Measurements from ENCODE around the gene CLMP. TPM values are rescaled to one million over a fixed set of nuclear protein-coding genes. Genes with fewer than 3 reads are reported as not detected.

Gene CLMP
- total and polyA plus RNA-seq, 2 donors (not counting 3 experiments of a cell fraction or from before 2014, with no cell fraction given): 0.03 to 0.18 TPM

DNA sequence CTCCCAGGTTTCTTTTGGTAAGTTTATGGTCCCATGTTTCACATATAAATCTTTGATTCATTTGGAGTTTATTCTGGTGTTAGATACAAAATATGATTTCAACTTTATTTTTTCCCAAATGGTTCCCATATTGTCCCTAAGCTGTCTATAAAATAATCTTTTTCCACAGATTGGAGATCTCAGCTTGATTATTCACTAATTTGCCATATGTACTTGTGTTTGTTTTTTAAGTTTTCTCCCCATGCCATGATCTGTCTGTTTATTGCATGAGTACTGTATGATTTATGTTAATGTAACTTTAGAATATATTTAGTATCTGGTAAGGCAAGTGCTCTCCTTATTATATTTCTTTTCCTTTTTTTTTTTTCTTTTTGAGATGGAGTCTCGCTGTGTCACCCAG, 19.9 kb upstream of the CLMP start:
- Histone ChIP-seq H3K4me2 (ENCODE audit: insufficient read depth, low read length) (no peak overlapping the region), H3K9me1 (replicated peaks; ENCODE audit: control insufficient read depth, extremely low read depth, insufficient read depth, low read length) (no peaks in the 10 kb centered on the region), H3K9me3 (replicated peaks; ENCODE audit: control insufficient read depth, insufficient read depth, low read length) (no peaks in the 10 kb centered on the region), H3K36me3 (ENCODE audit: control insufficient read depth in 2 of 2, extremely low read depth in 1 of 2, insufficient read depth in 2 of 2, low read length in 2 of 2) (no peaks in the 10 kb centered on the region), H4K20me1 (replicated peaks; ENCODE audit: control insufficient read depth, extremely low read depth, insufficient read depth, low read length) (no peaks in the 10 kb centered on the region), H3K27me3 (ENCODE audit: control insufficient read depth in 2 of 2, insufficient read depth in 2 of 2, low read length in 2 of 2) (no peaks in the 10 kb centered on the region), H3K27ac (ENCODE audit: insufficient read depth, low read depth, low read length) (no peak overlapping the region), H3K9ac (replicated peaks; ENCODE audit: extremely low read depth, insufficient read depth, low read length) (no peak overlapping the region), H3K4me3 (replicated peaks in 1 of 3; ENCODE audit: insufficient read depth in 1 of 3, low read depth in 1 of 3, low read length in 3 of 3) (no peak overlapping the region), H3K79me2 (ENCODE audit: control insufficient read depth, insufficient read depth, low read length) (no peaks in the 10 kb centered on the region), H2AFZ (ENCODE audit: low read depth, low read length) (no peak overlapping the region), H3K4me1 (ENCODE audit: control insufficient read depth, extremely low read depth, insufficient read depth, low read length) (peaks cover 14% of the 10 kb centered on the region)
- dilution Hi-C loops (cut with MboI; ENCODE audit: extremely low pct_ligation_motif_present, low sequenced_read_pairs) (no loop called here), intact Hi-C loops (cut with micrococcal nuclease) (no loop called here)
- no TSS peak for BruUV-seq (replicated peaks)
- POLR2A ChIA-PET: no interaction called here
- no peak for FAIRE-seq
- TF ChIP-seq FOS (IDR thresholded peaks at IDR 0.05; ENCODE audit: borderline replicate concordance, insufficient read depth, low read length): no peak
- no peak for TF ChIP-seq POLR2AphosphoS5 (IDR thresholded peaks at IDR 0.05; ENCODE audit: insufficient read depth, low read depth, low read length)
- TF ChIP-seq POLR2A (IDR thresholded peaks at IDR 0.05; ENCODE audit: low read depth, low read length): no peak
- TF ChIP-seq CTCF (IDR thresholded peaks at IDR 0.05; ENCODE audit: extremely low read depth in 1 of 2, insufficient read depth in 1 of 2, low read depth in 1 of 2, low read length in 2 of 2): no peak
- TF ChIP-seq MYC (IDR thresholded peaks at IDR 0.05; ENCODE audit: low read depth, low read length): no peak
- no peak for TF ChIP-seq GATA2 (IDR thresholded peaks at IDR 0.05; ENCODE audit: insufficient read depth, insufficient read length, low read depth, low read length)
- TF ChIP-seq MAX (IDR thresholded peaks at IDR 0.05; ENCODE audit: insufficient read depth, insufficient read length): no peak
- no peak for TF ChIP-seq JUN (IDR thresholded peaks at IDR 0.05; ENCODE audit: borderline replicate concordance, insufficient read depth, insufficient read length, low read depth)
- TF ChIP-seq EZH2 (IDR thresholded peaks at IDR 0.05; ENCODE audit: borderline replicate concordance, low read depth, low read length, severe bottlenecking): no peak
- CTCF ChIA-PET: interaction anchor here (2.5 kb wide), 1 partner anchor 32 kb away, joined by 11 read pairs; no protein-coding TSS in a partner anchor
- DNase-seq (ENCODE audit: low read depth, low spot score): no peak
